Tibial nerve (tissue), 4 donors: ENCODE data around the gene LRRC31. TPM values are rescaled to one million over a fixed set of nuclear protein-coding genes. Genes with fewer than 3 reads are reported as not detected.

ENCODE experiments used
- DNase-seq, 2 donors: peaks; one replicate each; pipeline ENCODE4 v3.0.0-alpha.2; 2019; ENCODE audit warnings: low spot score in 2 of 2
- H3K27ac ChIP-seq, 4 donors: fragments of 200-600 bp; sonication (generic) in 3 of 4; one replicate each; pipeline ENCODE4 v1.5.1; 2017 to 2019; ENCODE audit warnings: mild to moderate bottlenecking in 1 of 4
- H3K27me3 ChIP-seq, 2 donors: fragments of 200-600 bp; sonication (generic) in 1 of 2; one replicate each; pipeline versions ENCODE4 v1.5.1 to v1.6.0; 2017 to 2019
- H3K36me3 ChIP-seq, 3 donors: fragments of 200-600 bp; sonication (generic); one replicate each; pipeline ENCODE4 v1.5.1; 2018 to 2019
- H3K4me1 ChIP-seq, 4 donors: fragments of 200-600 bp; sonication (generic) in 3 of 4; one replicate each; pipeline ENCODE4 v1.5.1; 2017 to 2019
- H3K4me3 ChIP-seq, 4 donors: fragments of 200-600 bp; sonication (generic) in 3 of 4; one replicate each; pipeline ENCODE4 v1.5.1; 2017 to 2019; ENCODE audit warnings: mild to moderate bottlenecking in 1 of 4, moderate library complexity in 1 of 4
- H3K9me3 ChIP-seq, 4 donors: fragments of 200-600 bp; sonication (generic) in 3 of 4; one replicate each; pipeline ENCODE4 v1.5.1; 2017 to 2019
- CTCF ChIP-seq, 5 experiments: fragments of 200-600 bp in 3 of 5; fragments of 450-650 bp in 2 of 5; sonication (generic) in 3 of 5; IDR thresholded peaks; one replicate each; pipeline ENCODE4 v1.5.1; 2016 to 2019; ENCODE audit warnings: antibody characterized with exemption in 5 of 5, mild to moderate bottlenecking in 3 of 5, moderate library complexity in 2 of 5
- EP300 ChIP-seq, 2 donors: sonication (generic); formaldehyde crosslinking; IDR thresholded peaks; one replicate each; pipeline ENCODE4 v1.6.1; 2017; ENCODE audit warnings: antibody characterized with exemption in 2 of 2, mild to moderate bottlenecking in 1 of 2
- POLR2A ChIP-seq, 2 donors: fragments of 450-650 bp; IDR thresholded peaks; one replicate each; pipeline ENCODE4 v1.6.1; 2017; ENCODE audit warnings: antibody characterized with exemption in 2 of 2, mild to moderate bottlenecking in 2 of 2, moderate library complexity in 2 of 2
- WGBS, 2 donors: methylation state at CpG; one replicate each; pipeline ENCODE4 v1.1.5; 2018; 5-methylcytosine and 5-hydroxymethylcytosine counted together
- total RNA-seq, 4 donors: library from RNA; depleted of rRNA; stranded (reverse); fragments of >200 nt; gene quantifications; one replicate each; pipeline ENCODE4 v1.1.0, GENCODE V29; 2016

Gene LRRC31
- total RNA-seq, 4 donors from 2014 or later: not detected

- H3K9me3 ChIP-seq: no peaks in the 10 kb centered on the region
- peak overlapping the region in 1 of 4 donors; percentile 60 for H3K27ac ChIP-seq
- no peaks in the 10 kb centered on the region for H3K27me3 ChIP-seq
- TF ChIP-seq CTCF (IDR thresholded peaks at IDR 0.05): no peak
- TF ChIP-seq POLR2A (IDR thresholded peaks at IDR 0.05): no peak
- no peak for TF ChIP-seq EP300 (IDR thresholded peaks at IDR 0.05)
- no peak for DNase-seq
- H3K36me3 ChIP-seq: no peaks in the 10 kb centered on the region
- WGBS, 2 donors: 64 to 79% methylated on average over 2 of the region's 2 CpGs
- no peak overlapping the region for H3K4me3 ChIP-seq
- peaks cover 0 to 3% (median 0%) of the 10 kb centered on the region in 4 donors for H3K4me1 ChIP-seq
Measured at GRCh38 chr3:169871129-169871886, 1.6 kb upstream of the LRRC31 start.

GRCh38 chr3:169868369-169868768 is 1.4 kb downstream of the LRRC31 start:
- 59 to 69% methylated on average over 2 of the region's 2 CpGs for whole genome bisulfite sequencing, 2 donors
- H3K36me3 ChIP-seq: no peaks in the 10 kb centered on the region
- peaks cover 0 to 6% (median 1%) of the 10 kb centered on the region in 4 donors for H3K4me1 ChIP-seq
- no peaks in the 10 kb centered on the region for H3K27me3 ChIP-seq
- H3K27ac ChIP-seq: no peak overlapping the region
- TF ChIP-seq POLR2A (IDR thresholded peaks at IDR 0.05) (no peak), CTCF (IDR thresholded peaks at IDR 0.05) (no peak)
- no peak overlapping the region for H3K4me3 ChIP-seq
- no peak for DNase-seq
- H3K9me3 ChIP-seq: no peaks in the 10 kb centered on the region

- WGBS, 2 donors: 95% methylated on average over 3 of the region's 3 CpGs
- Histone ChIP-seq H3K27me3 (no peaks in the 10 kb centered on the region), H3K27ac (no peak overlapping the region), H3K9me3 (no peaks in the 10 kb centered on the region), H3K36me3 (no peaks in the 10 kb centered on the region), H3K4me3 (no peak overlapping the region), H3K4me1 (peaks cover 0 to 7% (median 1%) of the 10 kb centered on the region in 4 donors)
- no peak for DNase-seq
- no peak for TF ChIP-seq CTCF (IDR thresholded peaks at IDR 0.05)
- no peak for TF ChIP-seq EP300 (IDR thresholded peaks at IDR 0.05)
- TF ChIP-seq POLR2A (IDR thresholded peaks at IDR 0.05): no peak
Measured at GRCh38 chr3:169867584-169868210, 2.0 kb downstream of the LRRC31 start.

GRCh38 chr3:169865176-169865767 is 4.5 kb downstream of the LRRC31 start:
- Histone ChIP-seq H3K27me3 (no peaks in the 10 kb centered on the region), H3K9me3 (no peaks in the 10 kb centered on the region), H3K4me3 (no peak overlapping the region), H3K36me3 (no peaks in the 10 kb centered on the region), H3K27ac (no peak overlapping the region), H3K4me1 (peaks cover 0 to 4% (median 1%) of the 10 kb centered on the region in 4 donors)
- WGBS, 2 donors: 72 to 75% methylated on average over 12 of the region's 12 CpGs
- no peak for TF ChIP-seq POLR2A (IDR thresholded peaks at IDR 0.05)
- no peak for TF ChIP-seq CTCF (IDR thresholded peaks at IDR 0.05)
- no peak for TF ChIP-seq EP300 (IDR thresholded peaks at IDR 0.05)
- DNase-seq: no peak

GRCh38 chr3:169864270-169864669 is 5.5 kb downstream of the LRRC31 start:
- no peak for TF ChIP-seq CTCF (IDR thresholded peaks at IDR 0.05)
- TF ChIP-seq POLR2A (IDR thresholded peaks at IDR 0.05): no peak
- no peak for TF ChIP-seq EP300 (IDR thresholded peaks at IDR 0.05)
- peaks cover 0 to 4% (median 1%) of the 10 kb centered on the region in 4 donors for H3K4me1 ChIP-seq
- no peak for DNase-seq
- no peaks in the 10 kb centered on the region for H3K9me3 ChIP-seq
- no peaks in the 10 kb centered on the region for H3K36me3 ChIP-seq
- H3K4me3 ChIP-seq: no peak overlapping the region
- WGBS, 2 donors: 88 to 89% methylated on average over 2 of the region's 2 CpGs
- H3K27me3 ChIP-seq: no peaks in the 10 kb centered on the region
- no peak overlapping the region for H3K27ac ChIP-seq
